Measurements from ENCODE around the gene JMJD4.

- TF ChIP-seq CTCF (IDR thresholded peaks at IDR 0.05 in 4 of 5, conservative IDR thresholded peaks at IDR 0.05 in 1 of 5) (no peak), POLR2A (IDR thresholded peaks at IDR 0.05) (peak in 1 of 2 donors; percentile 22)
Observed at GRCh38 chr1:227759341-227760300, 24.5 kb upstream of the JMJD4 start.

Data from gastrocnemius medialis (tissue), 4 donors.